Ureter (tissue), 1 donor: ENCODE data around the gene CSNK2B. TPM values are rescaled to one million over a fixed set of nuclear protein-coding genes. Genes with fewer than 3 reads are reported as not detected.

Experiments used
- DNase-seq: peaks from one replicate; pipeline ENCODE4 v3.0.0-alpha.2; 2020; ENCODE audit warnings: low spot score
- total RNA-seq: library from RNA; stranded (reverse); gene quantifications from one replicate; pipeline ENCODE4 v1.2.4, GENCODE V29; 2023
- donor health status: DM: yes; HTN: yes; CAD: no.

Gene CSNK2B
- total RNA-seq, 1 donor from 2014 or later, result 149 TPM

DNA sequence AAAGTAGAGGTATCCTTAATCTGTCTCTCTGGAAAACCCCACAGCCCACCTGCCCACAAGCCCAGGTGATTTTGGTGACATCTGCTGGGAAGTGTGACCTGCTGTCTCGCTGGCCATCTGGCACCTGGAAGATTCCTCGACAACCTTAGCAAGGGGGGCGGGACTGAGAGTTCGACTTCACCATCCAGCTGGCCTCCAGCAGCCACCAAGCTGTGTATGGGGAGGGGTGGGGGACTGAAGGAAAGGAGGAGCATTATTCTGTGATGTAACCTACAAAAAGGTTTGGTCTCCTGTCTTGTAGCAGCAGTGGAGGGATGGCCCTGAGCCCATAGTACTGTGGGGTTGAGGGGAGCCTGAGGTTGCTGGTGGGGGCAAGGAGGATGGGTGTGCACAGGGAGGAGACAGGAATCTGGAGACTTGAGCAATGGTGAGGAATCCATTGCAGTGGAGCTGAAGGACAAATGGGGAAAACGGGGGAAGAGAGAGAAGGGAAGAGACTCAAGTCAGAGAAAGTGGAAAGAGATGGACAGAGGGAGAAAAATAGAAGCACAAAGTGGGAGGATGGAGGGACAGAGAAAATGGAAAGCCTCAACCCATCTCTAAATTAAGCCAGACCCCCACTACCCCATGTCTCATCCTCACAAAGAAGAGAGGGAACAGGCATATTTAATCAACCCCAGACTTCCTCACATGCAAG lies 44.8 kb downstream of the CSNK2B start:
- DNase-seq, result no peak

GRCh38 chr6:31711233-31711632 lies 45.4 kb downstream of the CSNK2B start:
- no peak for DNase-seq

- no peak for DNase-seq
These were observed 46.4 kb downstream of the CSNK2B start for GRCh38 chr6:31712296-31712695.

- no peak for DNase-seq
These were observed 47.6 kb downstream of the CSNK2B start for GRCh38 chr6:31713465-31713864.

DNA sequence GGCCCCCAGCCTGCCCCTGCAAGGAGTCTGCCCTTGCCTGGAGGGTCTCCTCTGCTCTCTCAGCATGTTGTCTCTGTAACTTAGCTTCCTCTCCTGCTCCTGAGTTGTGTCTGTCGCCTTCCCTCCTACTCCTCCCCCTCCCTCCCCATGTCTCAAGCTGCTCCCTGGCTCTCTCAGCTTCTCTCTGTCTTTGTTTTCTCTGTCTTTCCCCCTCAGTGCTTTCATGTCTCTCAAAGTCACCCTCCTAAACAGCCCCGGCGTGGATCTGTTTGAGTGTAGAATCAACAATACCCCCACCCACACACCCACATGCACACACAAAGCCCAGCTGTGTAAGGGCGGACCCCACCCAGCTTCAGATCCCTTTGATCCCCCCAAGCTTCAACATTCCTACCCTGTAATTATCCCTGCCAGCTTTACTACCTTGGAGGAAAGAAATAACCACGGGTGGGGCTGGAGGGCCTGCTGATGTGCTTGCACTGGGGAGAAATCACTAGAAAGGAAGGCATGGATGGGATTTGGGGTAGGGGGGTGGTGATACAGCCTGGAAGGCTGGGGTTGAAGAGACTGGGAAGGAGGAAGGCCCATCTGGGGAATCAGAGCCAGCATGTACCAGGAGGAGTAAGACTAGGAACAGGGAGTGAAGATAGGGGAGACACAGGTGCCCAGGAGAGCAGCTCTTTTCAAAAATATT lies 48.3 kb downstream of the CSNK2B start:
- no peak for DNase-seq

DNA sequence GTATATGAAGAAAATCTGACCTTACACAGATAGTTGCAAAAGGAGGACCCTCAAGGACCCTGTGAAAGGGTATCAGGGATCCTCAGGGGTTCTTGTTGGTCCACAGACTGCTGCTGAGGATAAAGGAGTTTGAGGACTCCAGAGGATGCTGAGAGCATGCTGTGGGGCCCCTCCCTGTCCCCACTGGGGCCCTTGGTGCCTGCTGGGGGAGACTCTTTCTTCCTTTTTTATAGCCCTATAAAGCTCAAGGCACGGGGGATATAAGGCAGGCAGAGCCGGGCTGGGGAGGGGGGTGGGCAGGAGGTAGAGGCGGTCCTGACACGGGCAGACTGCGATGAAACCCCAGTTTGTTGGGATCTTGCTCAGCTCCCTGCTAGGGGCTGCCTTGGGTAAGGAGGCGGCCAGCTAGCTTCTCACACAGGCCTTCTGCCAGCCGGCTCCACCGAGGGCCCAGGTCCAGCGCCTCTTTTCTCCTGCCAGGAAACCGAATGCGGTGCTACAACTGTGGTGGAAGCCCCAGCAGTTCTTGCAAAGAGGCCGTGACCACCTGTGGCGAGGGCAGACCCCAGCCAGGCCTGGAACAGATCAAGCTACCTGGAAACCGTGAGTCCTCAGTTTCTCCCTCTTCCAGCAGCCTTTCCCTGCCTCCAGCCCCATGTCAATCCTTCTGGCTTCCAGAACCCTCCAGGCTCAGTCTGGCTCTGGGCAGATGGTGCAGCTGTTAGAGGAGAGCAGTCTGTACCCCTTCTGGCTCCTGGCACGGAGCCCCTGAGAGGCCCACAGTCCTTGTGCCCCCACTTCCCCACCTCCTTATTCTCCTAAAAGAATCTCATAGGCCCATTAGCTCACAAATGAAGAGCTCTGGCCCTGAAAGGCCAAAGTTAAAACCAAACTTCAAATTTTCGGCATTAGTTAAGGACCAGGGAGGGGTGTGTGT lies 49.4 kb downstream of the CSNK2B start, which contains the start of gene LY6G6D:
LY6G6D (plus strand) TSS at position 327 of the 937 bp plus-strand sequence; CDS start at position 335, 8 bp downstream.
- no peak for DNase-seq

DNA sequence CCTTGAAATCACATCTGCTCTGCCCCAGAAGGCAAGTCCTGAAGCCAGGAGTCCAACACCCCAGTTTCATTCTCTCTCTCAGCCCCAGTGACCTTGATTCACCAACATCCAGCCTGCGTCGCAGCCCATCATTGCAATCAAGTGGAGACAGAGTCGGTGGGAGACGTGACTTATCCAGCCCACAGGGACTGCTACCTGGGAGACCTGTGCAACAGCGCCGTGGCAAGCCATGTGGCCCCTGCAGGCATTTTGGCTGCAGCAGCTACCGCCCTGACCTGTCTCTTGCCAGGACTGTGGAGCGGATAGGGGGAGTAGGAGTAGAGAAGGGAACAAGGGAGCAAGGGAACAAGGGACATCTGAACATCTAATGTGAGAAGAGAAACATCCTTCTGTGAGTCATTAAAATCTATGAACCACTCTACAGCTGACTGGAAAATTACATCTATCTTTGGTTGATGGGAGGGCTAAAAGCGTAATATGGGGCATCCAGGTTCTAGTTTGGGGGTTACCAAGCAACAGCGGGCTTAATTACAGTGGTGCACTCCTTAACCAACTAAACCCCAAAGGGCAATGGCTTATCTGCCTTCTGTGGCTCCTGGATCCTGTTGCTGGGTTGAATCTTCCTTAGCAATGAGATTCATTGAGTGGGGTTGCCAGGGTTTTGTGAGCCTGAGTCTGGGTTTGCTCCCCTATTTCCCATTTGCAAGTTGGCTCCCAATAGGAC lies 51.8 kb downstream of the CSNK2B start:
- DNase-seq, result no peak

GRCh38 chr6:31718265-31718664 lies 52.4 kb downstream of the CSNK2B start:
- no peak for DNase-seq

DNA sequence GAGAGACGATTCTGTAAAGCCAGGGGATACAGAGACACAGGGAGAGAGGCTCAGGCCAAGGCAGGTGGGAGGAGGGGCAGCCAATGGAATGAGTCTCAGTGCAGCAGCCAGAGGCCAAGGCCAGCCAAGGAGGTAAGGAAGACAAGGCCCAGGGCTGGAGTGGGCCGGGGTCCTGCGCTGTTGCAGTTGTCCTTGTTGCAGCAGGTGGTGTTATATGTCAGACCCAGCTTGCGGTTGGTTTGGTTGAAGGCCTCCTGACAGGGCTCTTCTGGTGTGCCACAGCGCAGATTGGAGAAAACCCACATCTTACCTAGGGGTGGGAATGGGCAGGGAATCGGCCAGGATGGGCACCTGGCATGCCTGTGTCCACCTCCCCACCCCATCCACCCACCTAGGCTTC lies 53.1 kb downstream of the CSNK2B start:
- DNase-seq, result no peak

Other genes with a start within 250 kb of the CSNK2B start
- gene MICB, start 167.9 kb upstream of the CSNK2B start, total RNA-seq, result 2.9 TPM
- gene MCCD1, start 137.1 kb upstream of the CSNK2B start, total RNA-seq, result not detected
- gene DDX39B, start 124.1 kb upstream of the CSNK2B start, total RNA-seq, result 368 TPM
- 0.65 TPM for gene ATP6V1G2, start 119.5 kb upstream of the CSNK2B start, total RNA-seq
- gene NFKBIL1, start 118.5 kb upstream of the CSNK2B start, total RNA-seq, result 21.9 TPM
- not detected for gene LTA, start 93.8 kb upstream of the CSNK2B start, total RNA-seq
- 0.36 TPM for gene TNF, start 90.5 kb upstream of the CSNK2B start, total RNA-seq
- gene LTB, start 83.7 kb upstream of the CSNK2B start, total RNA-seq, result 0.42 TPM
- 6.7 TPM for gene LST1, start 79.8 kb upstream of the CSNK2B start, total RNA-seq
- gene NCR3, start 73.1 kb upstream of the CSNK2B start, total RNA-seq, result not detected
- 6.7 TPM for gene AIF1, start 50.8 kb upstream of the CSNK2B start, total RNA-seq
- 186 TPM for gene PRRC2A, start 45.4 kb upstream of the CSNK2B start, total RNA-seq
- gene BAG6, start 13.4 kb upstream of the CSNK2B start, total RNA-seq, result 234 TPM
- 2.4 TPM for gene APOM, start 10.2 kb upstream of the CSNK2B start, total RNA-seq
- gene C6orf47, start 5.3 kb upstream of the CSNK2B start, total RNA-seq, result 21.5 TPM
- gene GPANK1, start 1.1 kb upstream of the CSNK2B start, total RNA-seq, result 15.3 TPM
- 20.6 TPM for gene LY6G5B, start 3.9 kb downstream of the CSNK2B start, total RNA-seq
- gene LY6G5C, start 15.0 kb downstream of the CSNK2B start, total RNA-seq, result 3.0 TPM
- 44.5 TPM for gene ABHD16A, start 37.2 kb downstream of the CSNK2B start, total RNA-seq
- not detected for gene LY6G6F, start 40.8 kb downstream of the CSNK2B start, total RNA-seq
- not detected for gene LY6G6D, start 49.3 kb downstream of the CSNK2B start, total RNA-seq
- not detected for gene LY6G6C, start 55.7 kb downstream of the CSNK2B start, total RNA-seq
- gene MPIG6B, start 57.3 kb downstream of the CSNK2B start, total RNA-seq, result 0.26 TPM
- gene DDAH2, start 63.2 kb downstream of the CSNK2B start, total RNA-seq, result 33.3 TPM
- 276 TPM for gene CLIC1, start 70.5 kb downstream of the CSNK2B start, total RNA-seq
- gene MSH5, start 73.9 kb downstream of the CSNK2B start, total RNA-seq, result 27.8 TPM
- 2.8 TPM for gene SAPCD1, start 96.6 kb downstream of the CSNK2B start, total RNA-seq
- 5.5 TPM for gene VWA7, start 111.2 kb downstream of the CSNK2B start, total RNA-seq
- gene VARS1, start 129.7 kb downstream of the CSNK2B start, total RNA-seq, result 105 TPM
- gene LSM2, start 140.9 kb downstream of the CSNK2B start, total RNA-seq, result 35.6 TPM
- 1.7 TPM for gene HSPA1L, start 149.2 kb downstream of the CSNK2B start, total RNA-seq
- 191 TPM for gene HSPA1A, start 149.5 kb downstream of the CSNK2B start, total RNA-seq
- 163 TPM for gene HSPA1B, start 161.7 kb downstream of the CSNK2B start, total RNA-seq
- gene NEU1, start 196.7 kb downstream of the CSNK2B start, total RNA-seq, result 29.2 TPM
- 79.8 TPM for gene SLC44A4, start 212.9 kb downstream of the CSNK2B start, total RNA-seq
- gene EHMT2, start 231.6 kb downstream of the CSNK2B start, total RNA-seq, result 53.4 TPM
- gene ZBTB12, start 236.0 kb downstream of the CSNK2B start, total RNA-seq, result 6.4 TPM